DOHH2 (cell line): ENCODE measurements around the gene AOC3.
"Not testable (repeated sequence)": the region's sequence is repeated elsewhere in the genome, so short reads cannot be mapped to it uniquely, and the experiment has no call there.

Experiments
- H3F3A ChIP-seq: fragments of 200-600 bp; sonication (generic), shearing (Covaris generic); 2 replicates; pipeline ENCODE4 v1.6.0; 2016; ENCODE audit warnings: antibody characterized with exemption, mild to moderate bottlenecking; ENCODE audit not compliant: control insufficient read depth, insufficient read depth
- H3K27ac ChIP-seq: fragments of 200-600 bp; sonication (generic); 2 replicates; pipeline ENCODE4 v1.5.1; 2014; ENCODE audit warnings: low read depth, mild to moderate bottlenecking, low read length, moderate library complexity
- H3K27me3 ChIP-seq: fragments of 200-600 bp; sonication (generic); 2 replicates; pipeline ENCODE4 v1.6.1; 2014; ENCODE audit warnings: mild to moderate bottlenecking, low read length, mixed read lengths; ENCODE audit not compliant: control insufficient read depth
- H3K36me3 ChIP-seq: fragments of 200-600 bp; sonication (generic); 2 replicates; pipeline ENCODE4 v1.6.1; 2014; ENCODE audit warnings: mild to moderate bottlenecking, low read length, moderate library complexity, mixed read lengths; ENCODE audit not compliant: control insufficient read depth
- H3K4me1 ChIP-seq: fragments of 200-600 bp; sonication (generic); 2 replicates; pipeline ENCODE4 v1.6.1; 2014; ENCODE audit warnings: mild to moderate bottlenecking, low read length, mixed read lengths; ENCODE audit not compliant: control insufficient read depth
- H3K4me2 ChIP-seq: fragments of 200-600 bp; sonication (generic); 2 replicates; pipeline ENCODE4 v1.6.0; 2014; ENCODE audit warnings: mild to moderate bottlenecking, low read length, moderate library complexity
- H3K4me3 ChIP-seq: fragments of 200-600 bp; sonication (generic); 2 replicates; pipeline ENCODE4 v1.5.1; 2014; ENCODE audit warnings: mild to moderate bottlenecking, low read length, mixed read lengths
- H3K79me2 ChIP-seq: fragments of 200-600 bp; sonication (generic); 2 replicates; pipeline ENCODE4 v1.6.1; 2014; ENCODE audit warnings: mild to moderate bottlenecking, low read length, mixed read lengths; ENCODE audit not compliant: control insufficient read depth
- H3K9me2 ChIP-seq: fragments of 200-600 bp; sonication (generic); replicated peaks from 2 replicates; pipeline ENCODE4 v1.6.1; 2014; ENCODE audit warnings: mild to moderate bottlenecking, low read length, mixed read lengths; ENCODE audit not compliant: control insufficient read depth
- H3K9me3 ChIP-seq: fragments of 200-600 bp; sonication (generic); 2 replicates; pipeline ENCODE4 v1.6.1; 2014; ENCODE audit warnings: antibody characterized with exemption, low read length, mixed read lengths; ENCODE audit not compliant: control insufficient read depth, insufficient read depth
- H4K20me1 ChIP-seq: fragments of 200-600 bp; sonication (generic); 2 replicates; pipeline ENCODE4 v1.6.0; 2014; ENCODE audit warnings: low read depth, mild to moderate bottlenecking, antibody characterized with exemption, low read length, moderate library complexity; ENCODE audit not compliant: control insufficient read depth, insufficient read depth
- CTCF ChIP-seq: fragments of 200-600 bp; sonication (generic); IDR thresholded peaks from one replicate; pipeline ENCODE4 v1.5.1; 2014; ENCODE audit warnings: antibody characterized with exemption, mild to moderate bottlenecking, low read depth, low read length; ENCODE audit not compliant: poor library complexity, severe bottlenecking
- EZH2phosphoT487 ChIP-seq: fragments of 200-600 bp; sonication (generic); IDR thresholded peaks from 2 replicates; pipeline ENCODE4 v1.6.1; 2017; ENCODE audit warnings: borderline replicate concordance, mild to moderate bottlenecking, antibody characterized with exemption, low read length, moderate library complexity, mixed read lengths

AOC3 gene

DNA sequence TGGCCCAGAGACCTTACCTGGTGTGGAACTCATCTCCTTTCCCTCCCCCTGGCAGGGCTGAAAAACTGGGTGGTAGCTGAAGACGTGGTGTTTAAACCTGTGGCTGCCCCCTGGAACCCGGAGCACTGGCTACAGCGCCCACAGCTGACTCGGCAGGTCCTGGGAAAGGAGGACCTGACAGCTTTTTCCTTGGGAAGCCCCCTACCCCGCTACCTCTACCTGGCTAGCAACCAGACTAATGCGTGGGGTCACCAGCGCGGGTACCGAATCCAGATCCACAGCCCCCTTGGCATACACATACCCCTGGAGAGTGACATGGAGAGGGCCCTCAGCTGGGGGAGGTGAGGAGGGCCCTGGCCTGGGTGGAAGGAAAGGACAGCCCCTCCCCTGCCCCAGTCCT is 2.0 kb upstream of the AOC3 start:
- Histone ChIP-seq H3K27me3 (no peaks in the 10 kb centered on the region), H3K9me3 (no peaks in the 10 kb centered on the region), H3K4me3 (no peak overlapping the region), H3K9me2 (no peaks in the 10 kb centered on the region), H4K20me1 (peaks cover 4% of the 10 kb centered on the region; the same call in 1 of the 2 replicates), H3K27ac (no peak overlapping the region), H3K36me3 (peaks cover 15% of the 10 kb centered on the region), H3F3A (peaks cover 14% of the 10 kb centered on the region), H3K4me1 (no peaks in the 10 kb centered on the region), H3K4me2 (no peak overlapping the region), H3K79me2 (no peaks in the 10 kb centered on the region)
- no peak for TF ChIP-seq CTCF
- no peak for TF ChIP-seq EZH2phosphoT487

GRCh38 chr17:42849451-42850181 is 1.4 kb upstream of the AOC3 start:
- Histone ChIP-seq H3K4me2 (no peak overlapping the region), H3K27ac (no peak overlapping the region)
- no peak for TF ChIP-seq EZH2phosphoT487
- TF ChIP-seq CTCF, result no peak

GRCh38 chr17:42851371-42852240 is 607 bp downstream of the AOC3 start:
- H3K4me2 ChIP-seq, H3K4me3 ChIP-seq, H3K36me3 ChIP-seq, H3K79me2 ChIP-seq, H3K4me1 ChIP-seq, H3K9me2 ChIP-seq, H3K27ac ChIP-seq, H3K9me3 ChIP-seq, H3K27me3 ChIP-seq, H4K20me1 ChIP-seq: not testable (repeated sequence)
- peaks cover 11% of the 10 kb centered on the region for H3F3A ChIP-seq

More at GRCh38 chr17:42849451-42850181, 1.4 kb upstream of the AOC3 start:
- Histone ChIP-seq H3K9me2 (no peaks in the 10 kb centered on the region), H3F3A (peaks cover 14% of the 10 kb centered on the region), H3K27me3 (no peaks in the 10 kb centered on the region), H4K20me1 (peaks cover 4% of the 10 kb centered on the region; the same call in 1 of the 2 replicates), H3K36me3 (peaks cover 9% of the 10 kb centered on the region), H3K79me2 (no peaks in the 10 kb centered on the region), H3K4me1 (no peaks in the 10 kb centered on the region), H3K9me3 (no peaks in the 10 kb centered on the region), H3K4me3 (no peak overlapping the region)

GRCh38 chr17:42852351-42852750 is 1.4 kb downstream of the AOC3 start:
- H3K4me2 ChIP-seq, result no peak overlapping the region
- H3K36me3 ChIP-seq, result no peaks in the 10 kb centered on the region
- no peaks in the 10 kb centered on the region for H4K20me1 ChIP-seq
- H3K9me3 ChIP-seq, result no peaks in the 10 kb centered on the region
- H3K27me3 ChIP-seq, result no peaks in the 10 kb centered on the region
- H3K4me3 ChIP-seq, result no peak overlapping the region
- no peak overlapping the region for H3K27ac ChIP-seq
- no peaks in the 10 kb centered on the region for H3K79me2 ChIP-seq
- no peaks in the 10 kb centered on the region for H3K9me2 ChIP-seq
- H3F3A ChIP-seq, result peaks cover 4% of the 10 kb centered on the region; the same call in 1 of the 2 replicates
- no peak for TF ChIP-seq CTCF
- no peak for TF ChIP-seq EZH2phosphoT487
- H3K4me1 ChIP-seq, result no peaks in the 10 kb centered on the region
